Mammary epithelial cell (primary cell): Measurements from ENCODE around the gene EPHB2.

Experiments used
- EZH2 ChIP-seq: IDR thresholded peaks from 2 replicates; pipeline ENCODE4 v1.6.1; 2012; ENCODE audit warnings: low read length, inconsistent platforms, borderline replicate concordance
- TF ChIP-seq, protein P1 (sequence below), 2 donors: IDR thresholded peaks in 1 of 2; conservative IDR thresholded peaks in 1 of 2; 2 replicates each; pipeline ENCODE4 v1.5.1; 2011 to 2012; ENCODE audit warnings: inconsistent platforms in 2 of 2, low read length in 2 of 2, mild to moderate bottlenecking in 2 of 2, control low read depth in 1 of 2, low read depth in 1 of 2; ENCODE audit not compliant: insufficient read depth in 1 of 2; ENCODE audit errors: extremely low read depth in 1 of 2

DNA sequence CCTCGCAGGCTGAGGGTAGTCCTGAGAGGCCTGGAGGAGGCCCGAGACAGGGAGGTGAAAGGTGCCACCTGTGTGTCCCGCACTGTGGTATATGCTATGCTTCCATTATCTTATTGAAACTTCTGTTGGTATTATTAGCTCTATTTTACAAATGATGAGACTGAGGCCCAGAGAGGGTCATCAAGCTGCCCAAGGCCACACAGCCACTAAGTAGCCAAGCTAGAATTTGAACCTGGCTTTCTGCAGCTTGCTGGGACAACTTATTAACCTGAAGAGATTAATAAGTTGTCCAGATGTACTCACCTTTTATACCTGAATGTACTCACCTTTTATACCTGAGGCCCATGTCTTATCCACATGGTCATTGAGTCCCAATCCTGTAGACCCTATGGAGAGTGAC, 83.0 kb downstream of the EPHB2 start:
- TF ChIP-seq, protein P1, sequence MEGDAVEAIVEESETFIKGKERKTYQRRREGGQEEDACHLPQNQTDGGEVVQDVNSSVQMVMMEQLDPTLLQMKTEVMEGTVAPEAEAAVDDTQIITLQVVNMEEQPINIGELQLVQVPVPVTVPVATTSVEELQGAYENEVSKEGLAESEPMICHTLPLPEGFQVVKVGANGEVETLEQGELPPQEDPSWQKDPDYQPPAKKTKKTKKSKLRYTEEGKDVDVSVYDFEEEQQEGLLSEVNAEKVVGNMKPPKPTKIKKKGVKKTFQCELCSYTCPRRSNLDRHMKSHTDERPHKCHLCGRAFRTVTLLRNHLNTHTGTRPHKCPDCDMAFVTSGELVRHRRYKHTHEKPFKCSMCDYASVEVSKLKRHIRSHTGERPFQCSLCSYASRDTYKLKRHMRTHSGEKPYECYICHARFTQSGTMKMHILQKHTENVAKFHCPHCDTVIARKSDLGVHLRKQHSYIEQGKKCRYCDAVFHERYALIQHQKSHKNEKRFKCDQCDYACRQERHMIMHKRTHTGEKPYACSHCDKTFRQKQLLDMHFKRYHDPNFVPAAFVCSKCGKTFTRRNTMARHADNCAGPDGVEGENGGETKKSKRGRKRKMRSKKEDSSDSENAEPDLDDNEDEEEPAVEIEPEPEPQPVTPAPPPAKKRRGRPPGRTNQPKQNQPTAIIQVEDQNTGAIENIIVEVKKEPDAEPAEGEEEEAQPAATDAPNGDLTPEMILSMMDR (conservative IDR thresholded peaks at IDR 0.05 in 1 of 2, IDR thresholded peaks at IDR 0.05 in 1 of 2; ENCODE audit: extremely low read depth in 1 of 2, insufficient read depth in 1 of 2, low read depth in 1 of 2, low read length in 2 of 2): no peak
- TF ChIP-seq EZH2: no peak
